HCT116 (cell line): ENCODE results near the gene TNFRSF12A.

Source experiments
- CEBPB ChIP-seq: IDR thresholded peaks from 2 replicates; pipeline ENCODE4 v1.6.1; 2012; ENCODE audit warnings: low read depth
- EZH2 ChIP-seq: fragments of 200-600 bp; sonication (generic); IDR thresholded peaks from 2 replicates; pipeline ENCODE4 v1.6.1; 2017; ENCODE audit warnings: antibody characterized with exemption, mixed run types
- POLR2A ChIP-seq: IDR thresholded peaks from 2 replicates; pipeline ENCODE4 v1.7.0; 2011; ENCODE audit warnings: borderline replicate concordance; ENCODE audit not compliant: insufficient read depth, insufficient read length; ENCODE audit errors: extremely low read depth
- POLR2AphosphoS5 ChIP-seq: IDR thresholded peaks from 2 replicates; pipeline ENCODE4 v1.6.1; 2011; ENCODE audit warnings: mild to moderate bottlenecking, low read depth, low read length, moderate library complexity
- RAD21 ChIP-seq: IDR thresholded peaks from 2 replicates; pipeline ENCODE4 v1.6.1; 2012; ENCODE audit warnings: low read depth, mild to moderate bottlenecking
- REST ChIP-seq: IDR thresholded peaks from 2 replicates; pipeline ENCODE4 v1.6.1; 2012; ENCODE audit warnings: low read depth
- YY1 ChIP-seq: IDR thresholded peaks from 2 replicates; pipeline ENCODE4 v1.6.1; 2011; ENCODE audit warnings: low read length, low read depth, moderate library complexity, mild to moderate bottlenecking; ENCODE audit not compliant: insufficient replicate concordance; ENCODE audit errors: extremely low read depth
- ZBTB33 ChIP-seq: IDR thresholded peaks from 2 replicates; pipeline ENCODE4 v1.6.1; 2011; ENCODE audit warnings: mild to moderate bottlenecking, low read length, moderate library complexity; ENCODE audit not compliant: insufficient replicate concordance; ENCODE audit errors: extremely low read depth
- ZFX ChIP-seq: fragments of 450-650 bp; IDR thresholded peaks from 2 replicates; pipeline ENCODE4 v1.6.1; 2017
- ZNF274 ChIP-seq: fragments of 200-500 bp; sonication (Bioruptor generic); IDR thresholded peaks from 2 replicates; pipeline ENCODE4 v1.6.1; 2014; ENCODE audit warnings: mild to moderate bottlenecking, low read depth, low read length, inconsistent platforms
- TF ChIP-seq, protein P1 (sequence below), 3 experiments: fragments of 200-600 bp in 1 of 3; sonication (generic) in 1 of 3; IDR thresholded peaks in 2 of 3; conservative IDR thresholded peaks in 1 of 3; 2 replicates each; pipeline ENCODE4 v1.5.1; 2012 to 2017; ENCODE audit warnings: low read depth in 2 of 3, low read length in 2 of 3, antibody characterized with exemption in 1 of 3, borderline replicate concordance in 1 of 3, control low read depth in 1 of 3, mild to moderate bottlenecking in 1 of 3, mixed read lengths in 1 of 3, mixed run types in 1 of 3, moderate library complexity in 1 of 3; ENCODE audit not compliant: insufficient read depth in 1 of 3
- TF ChIP-seq, protein P2 (sequence below): IDR thresholded peaks from 2 replicates; pipeline ENCODE4 v1.6.1; 2012
- TF ChIP-seq, protein P3 (sequence below): IDR thresholded peaks from 2 replicates; pipeline ENCODE4 v1.6.1; 2012

DNA sequence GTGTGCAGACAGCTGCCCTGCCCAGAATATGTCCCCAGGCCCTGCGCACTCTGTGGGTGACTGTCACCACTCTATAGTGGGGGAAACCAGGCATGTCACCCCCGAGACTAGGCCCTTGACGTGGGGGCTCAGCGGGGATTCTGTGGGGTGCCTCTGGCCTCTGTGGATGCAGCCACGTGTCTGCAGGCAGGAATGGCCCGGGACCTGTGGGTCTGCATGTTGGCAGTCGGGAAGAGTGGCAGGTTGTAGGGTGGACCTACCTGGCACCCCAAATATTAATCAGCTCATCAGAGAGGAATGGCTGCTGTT, 46.2 kb downstream of the TNFRSF12A start:
- TF ChIP-seq REST, result no peak
- TF ChIP-seq, protein P1, sequence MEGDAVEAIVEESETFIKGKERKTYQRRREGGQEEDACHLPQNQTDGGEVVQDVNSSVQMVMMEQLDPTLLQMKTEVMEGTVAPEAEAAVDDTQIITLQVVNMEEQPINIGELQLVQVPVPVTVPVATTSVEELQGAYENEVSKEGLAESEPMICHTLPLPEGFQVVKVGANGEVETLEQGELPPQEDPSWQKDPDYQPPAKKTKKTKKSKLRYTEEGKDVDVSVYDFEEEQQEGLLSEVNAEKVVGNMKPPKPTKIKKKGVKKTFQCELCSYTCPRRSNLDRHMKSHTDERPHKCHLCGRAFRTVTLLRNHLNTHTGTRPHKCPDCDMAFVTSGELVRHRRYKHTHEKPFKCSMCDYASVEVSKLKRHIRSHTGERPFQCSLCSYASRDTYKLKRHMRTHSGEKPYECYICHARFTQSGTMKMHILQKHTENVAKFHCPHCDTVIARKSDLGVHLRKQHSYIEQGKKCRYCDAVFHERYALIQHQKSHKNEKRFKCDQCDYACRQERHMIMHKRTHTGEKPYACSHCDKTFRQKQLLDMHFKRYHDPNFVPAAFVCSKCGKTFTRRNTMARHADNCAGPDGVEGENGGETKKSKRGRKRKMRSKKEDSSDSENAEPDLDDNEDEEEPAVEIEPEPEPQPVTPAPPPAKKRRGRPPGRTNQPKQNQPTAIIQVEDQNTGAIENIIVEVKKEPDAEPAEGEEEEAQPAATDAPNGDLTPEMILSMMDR (IDR thresholded peaks at IDR 0.05 in 2 of 3, conservative IDR thresholded peaks at IDR 0.05 in 1 of 3; ENCODE audit: borderline replicate concordance in 1 of 3, insufficient read depth in 1 of 3, low read depth in 2 of 3, low read length in 2 of 3), result no peak
- TF ChIP-seq, protein P2, sequence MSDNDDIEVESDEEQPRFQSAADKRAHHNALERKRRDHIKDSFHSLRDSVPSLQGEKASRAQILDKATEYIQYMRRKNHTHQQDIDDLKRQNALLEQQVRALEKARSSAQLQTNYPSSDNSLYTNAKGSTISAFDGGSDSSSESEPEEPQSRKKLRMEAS, result no peak
- no peak for TF ChIP-seq POLR2A
- TF ChIP-seq RAD21, result no peak
- TF ChIP-seq, protein P3, sequence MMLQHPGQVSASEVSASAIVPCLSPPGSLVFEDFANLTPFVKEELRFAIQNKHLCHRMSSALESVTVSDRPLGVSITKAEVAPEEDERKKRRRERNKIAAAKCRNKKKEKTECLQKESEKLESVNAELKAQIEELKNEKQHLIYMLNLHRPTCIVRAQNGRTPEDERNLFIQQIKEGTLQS, result no peak
- TF ChIP-seq ZNF274, result no peak
- no peak for TF ChIP-seq EZH2
- TF ChIP-seq POLR2AphosphoS5, result no peak
- TF ChIP-seq ZBTB33, result no peak
- no peak for TF ChIP-seq CEBPB
- no peak for TF ChIP-seq ZFX
- TF ChIP-seq YY1, result no peak
